ENCODE results near the gene OSMR. TPM values are rescaled to one million over a fixed set of nuclear protein-coding genes. Genes with fewer than 3 reads are reported as not detected.

OSMR gene
- total RNA-seq, 1 donor from 2014 or later: 17.4 TPM

DNA sequence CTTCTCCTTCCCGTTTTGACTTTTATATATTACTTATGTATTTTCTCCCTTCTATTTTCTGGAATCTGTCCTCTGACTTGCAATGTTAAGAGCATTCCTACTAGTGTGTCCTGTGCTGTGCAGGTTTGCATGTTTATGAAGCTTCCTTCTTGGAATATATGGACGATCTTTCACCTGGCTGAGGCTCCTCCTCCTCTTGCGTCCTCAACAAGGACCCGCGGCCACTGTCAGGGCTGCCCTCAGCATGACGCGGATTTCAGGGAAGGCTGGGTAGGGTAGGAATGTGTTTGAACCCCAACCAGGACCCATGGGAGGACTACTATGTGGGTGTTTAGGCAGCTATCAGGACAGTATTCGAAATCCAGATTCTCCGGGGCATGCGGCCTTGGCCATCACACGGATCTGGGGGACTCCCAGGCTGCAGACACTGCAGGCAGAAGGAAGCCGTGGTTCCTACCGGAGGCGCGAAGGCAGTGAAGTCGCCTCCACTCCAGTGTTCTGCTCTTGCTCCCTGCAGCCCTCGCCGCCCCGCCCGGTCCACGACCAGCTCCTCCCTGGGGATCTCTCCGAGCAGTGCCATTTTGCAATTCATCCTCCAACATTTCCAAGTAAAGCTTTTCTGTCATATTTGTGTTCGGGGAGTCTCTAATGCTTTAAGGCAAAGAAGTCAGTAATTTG, 37.0 kb upstream of the OSMR start:
- TF ChIP-seq, protein P1, sequence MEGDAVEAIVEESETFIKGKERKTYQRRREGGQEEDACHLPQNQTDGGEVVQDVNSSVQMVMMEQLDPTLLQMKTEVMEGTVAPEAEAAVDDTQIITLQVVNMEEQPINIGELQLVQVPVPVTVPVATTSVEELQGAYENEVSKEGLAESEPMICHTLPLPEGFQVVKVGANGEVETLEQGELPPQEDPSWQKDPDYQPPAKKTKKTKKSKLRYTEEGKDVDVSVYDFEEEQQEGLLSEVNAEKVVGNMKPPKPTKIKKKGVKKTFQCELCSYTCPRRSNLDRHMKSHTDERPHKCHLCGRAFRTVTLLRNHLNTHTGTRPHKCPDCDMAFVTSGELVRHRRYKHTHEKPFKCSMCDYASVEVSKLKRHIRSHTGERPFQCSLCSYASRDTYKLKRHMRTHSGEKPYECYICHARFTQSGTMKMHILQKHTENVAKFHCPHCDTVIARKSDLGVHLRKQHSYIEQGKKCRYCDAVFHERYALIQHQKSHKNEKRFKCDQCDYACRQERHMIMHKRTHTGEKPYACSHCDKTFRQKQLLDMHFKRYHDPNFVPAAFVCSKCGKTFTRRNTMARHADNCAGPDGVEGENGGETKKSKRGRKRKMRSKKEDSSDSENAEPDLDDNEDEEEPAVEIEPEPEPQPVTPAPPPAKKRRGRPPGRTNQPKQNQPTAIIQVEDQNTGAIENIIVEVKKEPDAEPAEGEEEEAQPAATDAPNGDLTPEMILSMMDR (IDR thresholded peaks at IDR 0.05; ENCODE audit: unreplicated experiment): no peak
- Mint-ChIP-seq H3K4me1 (ENCODE audit: unreplicated experiment) (peaks cover 6% of the 10 kb centered on the region), H3K4me3 (ENCODE audit: unreplicated experiment) (no peak overlapping the region), H3K36me3 (ENCODE audit: low read depth, unreplicated experiment) (no peaks in the 10 kb centered on the region), H3K9me3 (ENCODE audit: unreplicated experiment) (no peaks in the 10 kb centered on the region), H3K27me3 (ENCODE audit: unreplicated experiment) (no peaks in the 10 kb centered on the region), H3K27ac (ENCODE audit: unreplicated experiment) (no peak overlapping the region)
- no peak for DNase-seq (ENCODE audit: low spot score)

- H3K27ac Mint-ChIP-seq (ENCODE audit: unreplicated experiment): no peak overlapping the region
- H3K27me3 Mint-ChIP-seq (ENCODE audit: unreplicated experiment): no peaks in the 10 kb centered on the region
- no peaks in the 10 kb centered on the region for H3K9me3 Mint-ChIP-seq (ENCODE audit: unreplicated experiment)
- no peak overlapping the region for H3K4me3 Mint-ChIP-seq (ENCODE audit: unreplicated experiment)
- H3K4me1 Mint-ChIP-seq (ENCODE audit: unreplicated experiment): peaks cover 6% of the 10 kb centered on the region
- peak; percentile 84 for DNase-seq (ENCODE audit: low spot score)
- no peaks in the 10 kb centered on the region for H3K36me3 Mint-ChIP-seq (ENCODE audit: low read depth, unreplicated experiment)
- TF ChIP-seq, protein P1 (IDR thresholded peaks at IDR 0.05; ENCODE audit: unreplicated experiment): peak; percentile 78
Observed at GRCh38 chr5:38809388-38810359, 36.1 kb upstream of the OSMR start.

GRCh38 chr5:38814879-38815278, 30.9 kb upstream of the OSMR start:
- no peak overlapping the region for H3K4me3 Mint-ChIP-seq (ENCODE audit: unreplicated experiment)
- peaks cover 11% of the 10 kb centered on the region for H3K4me1 Mint-ChIP-seq (ENCODE audit: unreplicated experiment)
- no peak overlapping the region for H3K27ac Mint-ChIP-seq (ENCODE audit: unreplicated experiment)
- TF ChIP-seq, protein P1 (IDR thresholded peaks at IDR 0.05; ENCODE audit: unreplicated experiment): no peak
- H3K36me3 Mint-ChIP-seq (ENCODE audit: low read depth, unreplicated experiment): no peaks in the 10 kb centered on the region
- no peak for DNase-seq (ENCODE audit: low spot score)
- H3K27me3 Mint-ChIP-seq (ENCODE audit: unreplicated experiment): no peaks in the 10 kb centered on the region
- no peaks in the 10 kb centered on the region for H3K9me3 Mint-ChIP-seq (ENCODE audit: unreplicated experiment)

- DNase-seq (ENCODE audit: low spot score): no peak
- Mint-ChIP-seq H3K27me3 (ENCODE audit: unreplicated experiment) (no peaks in the 10 kb centered on the region), H3K27ac (ENCODE audit: unreplicated experiment) (no peak overlapping the region), H3K36me3 (ENCODE audit: low read depth, unreplicated experiment) (no peaks in the 10 kb centered on the region), H3K4me3 (ENCODE audit: unreplicated experiment) (no peak overlapping the region), H3K9me3 (ENCODE audit: unreplicated experiment) (no peaks in the 10 kb centered on the region), H3K4me1 (ENCODE audit: unreplicated experiment) (peaks cover 11% of the 10 kb centered on the region)
- TF ChIP-seq, protein P1 (IDR thresholded peaks at IDR 0.05; ENCODE audit: unreplicated experiment): no peak
Observed at GRCh38 chr5:38816083-38817030, 29.5 kb upstream of the OSMR start.

Data from endothelial cell (in vitro differentiated cells).